Spleen (tissue), 11 donors: Measurements from ENCODE around the gene IGSF9B. TPM values are rescaled to one million over a fixed set of nuclear protein-coding genes. Genes with fewer than 3 reads are reported as not detected.

ENCODE experiments used
- DNase-seq: peaks from one replicate; pipeline ENCODE4 v3.0.0-alpha.2; 2020
- H3K27ac ChIP-seq, 8 donors: fragments of 200-600 bp; sonication (generic) in 7 of 8; 1 replicate in 4 of 8; 2 replicates in 4 of 8; pipeline versions ENCODE4 v1.5.0 to v1.8.0; 2016 to 2021; ENCODE audit warnings: inconsistent platforms in 4 of 8, mild to moderate bottlenecking in 4 of 8, moderate library complexity in 1 of 8
- H3K27me3 ChIP-seq, 7 donors: fragments of 200-600 bp; sonication (generic) in 6 of 7; replicated peaks in 1 of 7; 1 replicate in 4 of 7; 2 replicates in 3 of 7; pipeline versions ENCODE4 v1.5.0 to v1.8.0; 2016 to 2021; ENCODE audit warnings: inconsistent platforms in 3 of 7, mild to moderate bottlenecking in 1 of 7
- H3K36me3 ChIP-seq, 6 donors: fragments of 200-600 bp; sonication (generic) in 5 of 6; 1 replicate in 4 of 6; 2 replicates in 2 of 6; pipeline versions ENCODE4 v1.5.0 to v1.8.0; 2016 to 2021; ENCODE audit warnings: inconsistent platforms in 2 of 6
- H3K4me1 ChIP-seq, 6 donors: fragments of 200-600 bp; sonication (generic) in 5 of 6; 1 replicate in 3 of 6; 2 replicates in 3 of 6; pipeline versions ENCODE4 v1.5.0 to v1.8.0; 2016 to 2021; ENCODE audit warnings: inconsistent platforms in 3 of 6
- H3K4me3 ChIP-seq, 8 donors: fragments of 200-600 bp; sonication (generic) in 7 of 8; 1 replicate in 4 of 8; 2 replicates in 4 of 8; pipeline versions ENCODE4 v1.5.0 to v1.8.0; 2016 to 2021; ENCODE audit warnings: inconsistent platforms in 4 of 8, mild to moderate bottlenecking in 4 of 8, moderate library complexity in 2 of 8
- H3K9me3 ChIP-seq, 8 donors: fragments of 200-600 bp; sonication (generic) in 7 of 8; 1 replicate in 4 of 8; 2 replicates in 4 of 8; pipeline versions ENCODE4 v1.5.0 to v1.8.0; 2016 to 2021; ENCODE audit warnings: inconsistent platforms in 4 of 8
- POLR2A ChIP-seq, 3 donors: fragments of 450-650 bp; IDR thresholded peaks; one replicate each; pipeline ENCODE4 v1.5.1; 2017; ENCODE audit warnings: antibody characterized with exemption in 3 of 3, mild to moderate bottlenecking in 1 of 3
- POLR2AphosphoS5 ChIP-seq, 3 donors: sonication (generic); formaldehyde crosslinking; IDR thresholded peaks; one replicate each; pipeline ENCODE4 v1.5.1; 2017; ENCODE audit warnings: antibody characterized with exemption in 3 of 3
- WGBS, 5 donors: extraction: QIAGEN DNeasy Blood & Tissue Kit in 3 of 5; methylation state at CpG; one replicate each; pipeline versions ENCODE4 v1.1.5 to v1.1.7; 2013 to 2018; 5-methylcytosine and 5-hydroxymethylcytosine counted together
- intact Hi-C: fragments of 100-400 bp; cut with DNase I; formaldehyde crosslinking; loops from one replicate; pipeline ENCODE4 v1.15.0; 2023; ENCODE audit warnings: low total_unique reads
- polyA plus RNA-seq, 3 donors: library from polyadenylated mRNA; stranded (reverse); fragments of 200-250 nt; gene quantifications; one replicate each; pipeline ENCODE4 v1.2.1, GENCODE V29; 2013
- total RNA-seq, 7 donors: library from RNA; depleted of rRNA in 3 of 7; stranded (reverse); fragments of >200 nt in 3 of 7; fragmentation: NEBNext Ultra II Directional in 4 of 7; extraction: Animal tissue kit (Norgen Biotek cat#: 25700) in 4 of 7; gene quantifications; one replicate each; pipeline versions ENCODE4 v1.1.0 to v1.2.1, GENCODE V29; 2016 to 2021
- TF ChIP-seq, protein P1 (sequence below), 11 experiments: fragments of 200-600 bp in 7 of 11; fragments of 450-650 bp in 4 of 11; sonication (generic) in 4 of 11; IDR thresholded peaks in 8 of 11; conservative IDR thresholded peaks in 3 of 11; 1 replicate in 7 of 11; 2 replicates in 4 of 11; pipeline versions ENCODE4 v1.4.0 to v1.8.0; 2016 to 2021; ENCODE audit warnings: antibody characterized with exemption in 11 of 11, inconsistent platforms in 4 of 11, mild to moderate bottlenecking in 1 of 11
- donor health status: healthy with polysubstance abuse.
- donor health status: DM: no; HTN: no; CAD: no; lungs with moderate emphysema.
- donor health status: DM: no; HTN: no; CAD: no.
- donor health status: Bipolar disorder and iron deficiency.
- donor health status: healthy.
- donor health status: DM: no; HTN: no; CAD: no.
- donor health status: DM: yes; HTN: yes; CAD: no.

Gene IGSF9B
- total and polyA plus RNA-seq, 10 donors: 0.50 to 11.2 (median 3.9) TPM

DNA sequence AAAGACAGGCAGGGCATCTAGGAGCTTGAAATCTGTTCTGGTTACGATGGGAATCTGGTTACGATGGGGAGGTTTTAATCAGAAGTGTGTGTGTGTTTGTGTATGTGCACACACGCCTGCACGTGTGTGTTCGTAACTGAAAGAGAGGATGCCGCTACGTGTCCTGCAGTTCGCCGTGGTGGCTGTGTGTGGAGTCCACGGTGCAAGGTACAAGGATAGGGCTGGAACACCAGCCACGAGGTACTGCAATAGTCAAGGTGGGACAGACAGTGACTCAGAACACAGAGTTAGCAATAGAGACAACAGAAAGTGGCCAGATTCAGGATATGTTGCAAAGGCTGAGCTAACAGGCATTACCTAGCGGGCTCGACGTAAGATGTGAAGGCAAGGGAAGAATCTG is 46.7 kb downstream of the IGSF9B start:
- Histone ChIP-seq H3K9me3 (no peaks in the 10 kb centered on the region), H3K27ac (no peak overlapping the region), H3K36me3 (peaks cover 0 to 21% (median 2%) of the 10 kb centered on the region in 6 donors), H3K4me3 (no peak overlapping the region), H3K27me3 (no peaks in the 10 kb centered on the region), H3K4me1 (no peaks in the 10 kb centered on the region)
- DNase-seq: no peak
- WGBS, 5 donors: 88 to 95% (median 92%) methylated on average over 14 of the region's 14 CpGs
- intact Hi-C loops: no loop called here
- TF ChIP-seq, protein P1, sequence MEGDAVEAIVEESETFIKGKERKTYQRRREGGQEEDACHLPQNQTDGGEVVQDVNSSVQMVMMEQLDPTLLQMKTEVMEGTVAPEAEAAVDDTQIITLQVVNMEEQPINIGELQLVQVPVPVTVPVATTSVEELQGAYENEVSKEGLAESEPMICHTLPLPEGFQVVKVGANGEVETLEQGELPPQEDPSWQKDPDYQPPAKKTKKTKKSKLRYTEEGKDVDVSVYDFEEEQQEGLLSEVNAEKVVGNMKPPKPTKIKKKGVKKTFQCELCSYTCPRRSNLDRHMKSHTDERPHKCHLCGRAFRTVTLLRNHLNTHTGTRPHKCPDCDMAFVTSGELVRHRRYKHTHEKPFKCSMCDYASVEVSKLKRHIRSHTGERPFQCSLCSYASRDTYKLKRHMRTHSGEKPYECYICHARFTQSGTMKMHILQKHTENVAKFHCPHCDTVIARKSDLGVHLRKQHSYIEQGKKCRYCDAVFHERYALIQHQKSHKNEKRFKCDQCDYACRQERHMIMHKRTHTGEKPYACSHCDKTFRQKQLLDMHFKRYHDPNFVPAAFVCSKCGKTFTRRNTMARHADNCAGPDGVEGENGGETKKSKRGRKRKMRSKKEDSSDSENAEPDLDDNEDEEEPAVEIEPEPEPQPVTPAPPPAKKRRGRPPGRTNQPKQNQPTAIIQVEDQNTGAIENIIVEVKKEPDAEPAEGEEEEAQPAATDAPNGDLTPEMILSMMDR (IDR thresholded peaks at IDR 0.05 in 8 of 11, conservative IDR thresholded peaks at IDR 0.05 in 3 of 11): no peak
- TF ChIP-seq POLR2A (IDR thresholded peaks at IDR 0.05): no peak
- TF ChIP-seq POLR2AphosphoS5 (IDR thresholded peaks at IDR 0.05): no peak

DNA sequence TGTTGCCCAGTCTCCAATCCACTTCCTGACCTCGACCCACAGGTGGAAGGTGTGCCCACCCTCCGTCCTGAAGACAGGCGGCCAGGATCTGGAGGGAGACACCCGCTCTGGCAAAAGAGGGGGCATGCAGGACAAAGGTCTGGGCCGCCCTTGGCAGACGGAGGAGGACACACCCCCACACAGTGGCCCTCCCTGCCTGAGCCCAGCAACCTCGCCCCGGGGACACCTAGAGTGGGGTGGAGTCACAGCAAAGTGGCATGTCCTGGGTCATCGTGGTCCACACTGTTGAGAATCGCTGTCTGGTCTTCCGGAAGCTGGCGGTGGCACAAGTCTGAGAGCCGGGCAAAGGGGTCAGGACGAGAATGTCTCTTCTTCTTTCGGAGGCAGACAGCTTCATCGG is 47.9 kb downstream of the IGSF9B start:
- DNase-seq: peak; percentile 74

DNA sequence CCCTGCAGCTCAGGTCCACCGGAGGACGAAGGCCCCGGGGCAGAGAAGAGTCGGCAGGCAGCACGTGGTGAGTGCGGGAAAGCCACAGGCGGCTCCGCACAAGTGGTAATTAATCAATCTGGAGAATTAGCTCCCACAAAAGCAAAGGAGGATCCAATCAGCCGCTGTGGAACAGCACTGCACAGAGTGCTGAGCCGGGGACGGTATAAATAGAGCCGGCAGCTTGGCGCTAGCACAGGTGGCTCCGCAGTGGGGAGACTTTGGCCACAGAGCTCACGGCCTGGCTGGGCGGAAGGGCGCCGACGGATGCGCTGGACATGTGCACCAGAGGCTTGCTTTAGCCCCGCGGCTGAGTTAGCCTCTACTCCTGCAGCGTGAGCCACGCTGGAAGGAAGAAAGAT is 48.9 kb downstream of the IGSF9B start:
- no peak overlapping the region for H3K4me3 ChIP-seq
- WGBS, 5 donors: 91 to 96% (median 94%) methylated on average over 19 to 24 of the region's 24 CpGs

More for the DNA sequence above, 47.9 kb downstream of the IGSF9B start:
- H3K36me3 ChIP-seq: peaks cover 0 to 21% (median 2%) of the 10 kb centered on the region in 6 donors
- TF ChIP-seq, protein P1 (IDR thresholded peaks at IDR 0.05 in 8 of 11, conservative IDR thresholded peaks at IDR 0.05 in 3 of 11): no peak
- TF ChIP-seq POLR2AphosphoS5 (IDR thresholded peaks at IDR 0.05): no peak
- TF ChIP-seq POLR2A (IDR thresholded peaks at IDR 0.05): no peak
- intact Hi-C loops: no loop called here
- no peaks in the 10 kb centered on the region for H3K4me1 ChIP-seq
- H3K4me3 ChIP-seq: no peak overlapping the region
- no peak overlapping the region for H3K27ac ChIP-seq
- WGBS, 5 donors: 83 to 91% (median 87%) methylated on average over 12 to 16 of the region's 16 CpGs
- H3K27me3 ChIP-seq: no peaks in the 10 kb centered on the region
- H3K9me3 ChIP-seq: no peaks in the 10 kb centered on the region

DNA sequence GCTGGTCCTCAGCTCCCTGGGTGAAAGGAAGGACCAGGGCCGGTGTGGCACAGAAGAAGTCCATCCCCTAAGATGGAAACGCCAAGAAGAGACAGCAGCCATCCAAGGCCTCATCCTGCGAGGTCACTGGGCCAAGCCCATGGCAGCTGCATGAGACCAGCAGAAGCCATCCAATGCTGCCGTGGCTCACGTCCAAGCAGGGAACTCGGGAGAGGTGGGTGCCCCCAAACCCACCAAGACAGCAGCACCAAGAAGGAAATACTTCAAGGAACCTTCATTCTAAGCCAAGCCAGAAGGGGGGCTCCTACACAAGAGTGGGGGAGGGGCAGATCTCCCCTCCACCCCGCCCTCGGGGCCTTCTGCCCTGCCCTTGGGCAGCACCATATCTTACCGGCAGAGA is 49.6 kb downstream of the IGSF9B start:
- Histone ChIP-seq H3K4me3 (no peak overlapping the region), H3K27ac (no peak overlapping the region), H3K4me1 (no peaks in the 10 kb centered on the region), H3K27me3 (no peaks in the 10 kb centered on the region), H3K36me3 (peaks cover 0 to 21% (median 2%) of the 10 kb centered on the region in 6 donors), H3K9me3 (no peaks in the 10 kb centered on the region)
- intact Hi-C loops: no loop called here
- TF ChIP-seq POLR2A (IDR thresholded peaks at IDR 0.05) (no peak), POLR2AphosphoS5 (IDR thresholded peaks at IDR 0.05) (no peak)
- 89 to 95% (median 89%) methylated on average over 6 to 9 of the region's 9 CpGs for whole genome bisulfite sequencing, 5 donors
- peak; percentile 46 for DNase-seq

More for the DNA sequence above, 48.9 kb downstream of the IGSF9B start:
- DNase-seq: peak; percentile 51
- Histone ChIP-seq H3K9me3 (no peaks in the 10 kb centered on the region), H3K4me1 (no peaks in the 10 kb centered on the region), H3K36me3 (peaks cover 0 to 21% (median 2%) of the 10 kb centered on the region in 6 donors), H3K27me3 (no peaks in the 10 kb centered on the region), H3K27ac (no peak overlapping the region)
- TF ChIP-seq, protein P1 (IDR thresholded peaks at IDR 0.05 in 8 of 11, conservative IDR thresholded peaks at IDR 0.05 in 3 of 11): no peak
- no peak for TF ChIP-seq POLR2A (IDR thresholded peaks at IDR 0.05)
- no peak for TF ChIP-seq POLR2AphosphoS5 (IDR thresholded peaks at IDR 0.05)
- intact Hi-C loops: no loop called here

DNA sequence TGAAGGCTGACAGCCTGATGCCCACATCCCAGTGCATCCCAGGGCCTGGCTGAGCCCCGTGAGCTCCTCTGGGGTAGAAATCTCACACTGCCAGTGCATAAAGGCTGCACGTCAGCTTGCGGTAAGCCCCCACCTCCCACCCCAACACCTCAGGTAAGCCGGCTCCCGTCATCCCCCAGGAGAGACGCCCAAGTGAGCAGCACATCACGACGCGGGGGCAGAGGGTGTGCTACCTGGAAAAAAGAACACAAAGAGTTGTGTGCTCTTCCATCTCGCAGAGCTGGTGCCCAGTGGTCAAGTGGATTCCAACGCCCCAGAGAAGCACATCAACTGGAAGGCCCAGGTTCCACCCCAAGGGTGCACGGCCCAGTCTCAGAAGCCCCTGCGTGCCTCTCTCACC is 50.0 kb downstream of the IGSF9B start:
- WGBS, 5 donors: 91 to 96% (median 92%) methylated on average over 12 to 13 of the region's 13 CpGs
- Histone ChIP-seq H3K4me1 (no peaks in the 10 kb centered on the region), H3K4me3 (no peak overlapping the region), H3K27ac (no peak overlapping the region), H3K9me3 (no peaks in the 10 kb centered on the region), H3K27me3 (no peaks in the 10 kb centered on the region), H3K36me3 (peaks cover 0 to 21% (median 2%) of the 10 kb centered on the region in 6 donors)
- intact Hi-C loops: no loop called here
- TF ChIP-seq, protein P1 (IDR thresholded peaks at IDR 0.05 in 8 of 11, conservative IDR thresholded peaks at IDR 0.05 in 3 of 11): no peak
- DNase-seq: peak; percentile 56
